ENCODE results near the gene CSNK2A1. TPM values are rescaled to one million over a fixed set of nuclear protein-coding genes. Genes with fewer than 3 reads are reported as not detected.
A peak's percentile ranks its signal among the peaks of the same experiment; 100 is the strongest.

Gene CSNK2A1
- total and polyA plus RNA-seq, 3 experiments from 2014 or later: 53.1 to 173 (median 172) TPM

GRCh38 chr20:536426-537010, 7.1 kb downstream of the CSNK2A1 start:
- ChIA-PET CTCF (no interaction called here), POLR2A (no interaction called here)
- Mint-ChIP-seq H3K27me3 (no peaks in the 10 kb centered on the region), H3K4me3 (no peak overlapping the region), H3K9me3 (no peaks in the 10 kb centered on the region), H3K27ac (peak overlapping the region in 1 of 8 donors; percentile 44), H3K4me1 (peaks cover 75 to 96% (median 94%) of the 10 kb centered on the region in 3 donors), H3K36me3 (peaks cover 0 to 26% (median 11%) of the 10 kb centered on the region in 3 donors)
- Histone ChIP-seq H3K4me1 (ENCODE audit: insufficient read depth, low read length) (peaks cover 55% of the 10 kb centered on the region), H3K36me3 (ENCODE audit: insufficient read depth, low read length) (no peaks in the 10 kb centered on the region), H3K4me3 (ENCODE audit: low read length) (no peak overlapping the region), H3K27me3 (ENCODE audit: insufficient read depth, low read length, poor library complexity, severe bottlenecking) (no peaks in the 10 kb centered on the region), H3K27ac (ENCODE audit: low read depth, low read length) (no peak overlapping the region), H3K9me3 (ENCODE audit: low read length) (no peaks in the 10 kb centered on the region)
- no peak for DNase-seq

- peaks cover 73 to 96% (median 95%) of the 10 kb centered on the region in 3 donors for H3K4me1 Mint-ChIP-seq
- CTCF ChIA-PET: no interaction called here
- Histone ChIP-seq H3K27ac (ENCODE audit: low read depth, low read length) (no peak overlapping the region), H3K36me3 (ENCODE audit: insufficient read depth, low read length) (no peaks in the 10 kb centered on the region), H3K4me1 (ENCODE audit: insufficient read depth, low read length) (peaks cover 52% of the 10 kb centered on the region), H3K9me3 (ENCODE audit: low read length) (no peaks in the 10 kb centered on the region), H3K4me3 (ENCODE audit: low read length) (no peak overlapping the region), H3K27me3 (ENCODE audit: insufficient read depth, low read length, poor library complexity, severe bottlenecking) (no peaks in the 10 kb centered on the region)
- peak overlapping the region in 3 of 8 donors; percentile 28 to 37 (median 37) for H3K27ac Mint-ChIP-seq
- no peak for DNase-seq
- no peaks in the 10 kb centered on the region for H3K9me3 Mint-ChIP-seq
- no peaks in the 10 kb centered on the region for H3K27me3 Mint-ChIP-seq
- peak overlapping the region in 2 of 7 donors; percentile 14 to 49 for H3K4me3 Mint-ChIP-seq
- POLR2A ChIA-PET: interaction anchor here (0.7 kb wide), 1 partner anchor 74 kb away, joined by 3 read pairs; the partner anchor contains the start of gene TBC1D20
- H3K36me3 Mint-ChIP-seq: peaks cover 0 to 28% (median 11%) of the 10 kb centered on the region in 3 donors
Observed at GRCh38 chr20:535958-536357, 7.6 kb downstream of the CSNK2A1 start.

GRCh38 chr20:533526-533925, 10.1 kb downstream of the CSNK2A1 start:
- ChIA-PET POLR2A (no interaction called here), CTCF (no interaction called here)
- Histone ChIP-seq H3K4me3 (ENCODE audit: low read length) (no peak overlapping the region), H3K27me3 (ENCODE audit: insufficient read depth, low read length, poor library complexity, severe bottlenecking) (no peaks in the 10 kb centered on the region), H3K4me1 (ENCODE audit: insufficient read depth, low read length) (peaks cover 29% of the 10 kb centered on the region), H3K9me3 (ENCODE audit: low read length) (no peaks in the 10 kb centered on the region), H3K27ac (ENCODE audit: low read depth, low read length) (no peak overlapping the region), H3K36me3 (ENCODE audit: insufficient read depth, low read length) (no peaks in the 10 kb centered on the region)
- peak overlapping the region in 1 of 8 donors; percentile 3 for H3K27ac Mint-ChIP-seq
- no peaks in the 10 kb centered on the region for H3K27me3 Mint-ChIP-seq
- peaks cover 64 to 88% (median 82%) of the 10 kb centered on the region in 3 donors for H3K4me1 Mint-ChIP-seq
- no peak for DNase-seq
- H3K9me3 Mint-ChIP-seq: peaks cover 0 to under 1% (median 0%) of the 10 kb centered on the region in 5 donors
- H3K36me3 Mint-ChIP-seq: peaks cover 1 to 33% (median 11%) of the 10 kb centered on the region in 3 donors
- H3K4me3 Mint-ChIP-seq: no peak overlapping the region

- Mint-ChIP-seq H3K4me1 (peaks cover 60 to 79% (median 77%) of the 10 kb centered on the region in 3 donors), H3K27ac (peak overlapping the region in 3 of 8 donors; percentile 12 to 37 (median 23)), H3K9me3 (peaks cover 4 to 9% (median 5%) of the 10 kb centered on the region in 5 donors), H3K36me3 (peaks cover 11 to 40% (median 15%) of the 10 kb centered on the region in 3 donors), H3K27me3 (no peaks in the 10 kb centered on the region), H3K4me3 (no peak overlapping the region)
- Histone ChIP-seq H3K27me3 (ENCODE audit: insufficient read depth, low read length, poor library complexity, severe bottlenecking) (no peaks in the 10 kb centered on the region), H3K9me3 (ENCODE audit: low read length) (no peaks in the 10 kb centered on the region), H3K4me1 (ENCODE audit: insufficient read depth, low read length) (peaks cover 29% of the 10 kb centered on the region), H3K36me3 (ENCODE audit: insufficient read depth, low read length) (no peaks in the 10 kb centered on the region), H3K27ac (ENCODE audit: low read depth, low read length) (no peak overlapping the region), H3K4me3 (ENCODE audit: low read length) (no peak overlapping the region)
- ChIA-PET POLR2A (interaction anchor here (0.7 kb wide), 1 partner anchor 56 kb away, joined by 6 read pairs; no protein-coding TSS in a partner anchor), CTCF (no interaction called here)
- DNase-seq: no peak
Observed at GRCh38 chr20:532530-532929, 11.1 kb downstream of the CSNK2A1 start.

GRCh38 chr20:531608-532007, 12.0 kb downstream of the CSNK2A1 start:
- H3K4me1 ChIP-seq (ENCODE audit: insufficient read depth, low read length): peaks cover 21% of the 10 kb centered on the region
- Mint-ChIP-seq H3K36me3 (peaks cover 20 to 49% (median 21%) of the 10 kb centered on the region in 3 donors), H3K4me1 (peaks cover 51 to 76% (median 70%) of the 10 kb centered on the region in 3 donors), H3K9me3 (peaks cover 10 to 15% (median 13%) of the 10 kb centered on the region in 5 donors), H3K27me3 (no peaks in the 10 kb centered on the region), H3K4me3 (no peak overlapping the region), H3K27ac (no peak overlapping the region)
- no peak for DNase-seq
- POLR2A ChIA-PET: no interaction called here
- H3K27me3 ChIP-seq (ENCODE audit: insufficient read depth, low read length, poor library complexity, severe bottlenecking): no peaks in the 10 kb centered on the region
- CTCF ChIA-PET: no interaction called here
- H3K4me3 ChIP-seq (ENCODE audit: low read length): no peak overlapping the region
- H3K27ac ChIP-seq (ENCODE audit: low read depth, low read length): no peak overlapping the region
- H3K36me3 ChIP-seq (ENCODE audit: insufficient read depth, low read length): no peaks in the 10 kb centered on the region
- H3K9me3 ChIP-seq (ENCODE audit: low read length): no peaks in the 10 kb centered on the region

GRCh38 chr20:530321-530720, 13.3 kb downstream of the CSNK2A1 start:
- Mint-ChIP-seq H3K36me3 (peaks cover 27 to 58% (median 30%) of the 10 kb centered on the region in 3 donors), H3K27me3 (no peaks in the 10 kb centered on the region), H3K27ac (no peak overlapping the region), H3K4me3 (no peak overlapping the region), H3K4me1 (peaks cover 43 to 65% (median 60%) of the 10 kb centered on the region in 3 donors), H3K9me3 (peaks cover 12 to 21% (median 14%) of the 10 kb centered on the region in 5 donors)
- Histone ChIP-seq H3K36me3 (ENCODE audit: insufficient read depth, low read length) (no peaks in the 10 kb centered on the region), H3K4me3 (ENCODE audit: low read length) (no peak overlapping the region), H3K4me1 (ENCODE audit: insufficient read depth, low read length) (peaks cover 9% of the 10 kb centered on the region), H3K27ac (ENCODE audit: low read depth, low read length) (no peak overlapping the region), H3K9me3 (ENCODE audit: low read length) (no peaks in the 10 kb centered on the region), H3K27me3 (ENCODE audit: insufficient read depth, low read length, poor library complexity, severe bottlenecking) (no peaks in the 10 kb centered on the region)
- no peak for DNase-seq
- POLR2A ChIA-PET: no interaction called here
- CTCF ChIA-PET: no interaction called here

- H3K4me3 Mint-ChIP-seq: no peak overlapping the region
Observed at GRCh38 chr20:528923-529604, 14.5 kb downstream of the CSNK2A1 start.

GRCh38 chr20:527571-527886, 16.1 kb downstream of the CSNK2A1 start:
- Mint-ChIP-seq H3K4me3 (no peak overlapping the region), H3K4me1 (peaks cover 25 to 42% (median 37%) of the 10 kb centered on the region in 3 donors), H3K27ac (peak overlapping the region in 1 of 8 donors; percentile 6), H3K27me3 (no peaks in the 10 kb centered on the region), H3K9me3 (peaks cover 12 to 21% (median 14%) of the 10 kb centered on the region in 5 donors), H3K36me3 (peaks cover 30 to 65% (median 33%) of the 10 kb centered on the region in 3 donors)
- ChIA-PET POLR2A (no interaction called here), CTCF (no interaction called here)
- no peak for DNase-seq
- H3K9me3 ChIP-seq (ENCODE audit: low read length): no peaks in the 10 kb centered on the region
- H3K4me3 ChIP-seq (ENCODE audit: low read length): no peak overlapping the region
- no peaks in the 10 kb centered on the region for H3K36me3 ChIP-seq (ENCODE audit: insufficient read depth, low read length)
- no peaks in the 10 kb centered on the region for H3K27me3 ChIP-seq (ENCODE audit: insufficient read depth, low read length, poor library complexity, severe bottlenecking)
- no peak overlapping the region for H3K27ac ChIP-seq (ENCODE audit: low read depth, low read length)
- H3K4me1 ChIP-seq (ENCODE audit: insufficient read depth, low read length): no peaks in the 10 kb centered on the region

More at GRCh38 chr20:528923-529604, 14.5 kb downstream of the CSNK2A1 start:
- CTCF ChIA-PET: no interaction called here
- no peaks in the 10 kb centered on the region for H3K27me3 ChIP-seq (ENCODE audit: insufficient read depth, low read length, poor library complexity, severe bottlenecking)
- Mint-ChIP-seq H3K27ac (peak overlapping the region in 3 of 8 donors; percentile 7 to 58 (median 57)), H3K9me3 (peaks cover 12 to 21% (median 14%) of the 10 kb centered on the region in 5 donors), H3K27me3 (no peaks in the 10 kb centered on the region), H3K4me1 (peaks cover 35 to 53% (median 49%) of the 10 kb centered on the region in 3 donors), H3K36me3 (peaks cover 27 to 58% (median 30%) of the 10 kb centered on the region in 3 donors)
- no peak overlapping the region for H3K4me3 ChIP-seq (ENCODE audit: low read length)
- no peaks in the 10 kb centered on the region for H3K36me3 ChIP-seq (ENCODE audit: insufficient read depth, low read length)
- POLR2A ChIA-PET: no interaction called here
- no peaks in the 10 kb centered on the region for H3K9me3 ChIP-seq (ENCODE audit: low read length)
- peaks cover 8% of the 10 kb centered on the region for H3K4me1 ChIP-seq (ENCODE audit: insufficient read depth, low read length)
- no peak overlapping the region for H3K27ac ChIP-seq (ENCODE audit: low read depth, low read length)
- DNase-seq: no peak
